Breast epithelium (tissue), 4 donors: Measurements from ENCODE around the gene INSM1. TPM values are rescaled to one million over a fixed set of nuclear protein-coding genes. Genes with fewer than 3 reads are reported as not detected.

Experiments used
- DNase-seq, 2 donors: peaks; one replicate each; pipeline ENCODE4 v3.0.0-alpha.2; 2019; ENCODE audit warnings: low spot score in 2 of 2
- H3K27ac ChIP-seq, 2 donors: fragments of 200-600 bp; sonication (generic) in 1 of 2; one replicate each; pipeline ENCODE4 v1.5.1; 2016 to 2019; ENCODE audit warnings: mild to moderate bottlenecking in 1 of 2
- H3K27me3 ChIP-seq, 2 donors: fragments of 200-600 bp; sonication (generic) in 1 of 2; one replicate each; pipeline versions ENCODE4 v1.5.1 to v1.6.0; 2017 to 2019; ENCODE audit warnings: control low read depth in 1 of 2, mild to moderate bottlenecking in 1 of 2
- H3K36me3 ChIP-seq: fragments of 200-600 bp; one replicate; pipeline ENCODE4 v1.5.1; 2019
- H3K4me1 ChIP-seq, 2 donors: fragments of 200-600 bp; sonication (generic); one replicate each; pipeline ENCODE4 v1.5.1; 2016 to 2019; ENCODE audit warnings: control low read depth in 1 of 2
- H3K4me3 ChIP-seq, 3 donors: fragments of 200-600 bp; sonication (generic); 1 replicate in 2 of 3; 2 replicates in 1 of 3; pipeline ENCODE4 v1.5.1; 2016 to 2019; ENCODE audit warnings: mild to moderate bottlenecking in 3 of 3, moderate library complexity in 2 of 3
- H3K9me3 ChIP-seq, 2 donors: fragments of 200-600 bp; sonication (generic) in 1 of 2; one replicate each; pipeline ENCODE4 v1.5.1; 2016 to 2019; ENCODE audit warnings: control low read depth in 1 of 2
- CTCF ChIP-seq, 3 donors: fragments of 450-650 bp; IDR thresholded peaks; one replicate each; pipeline ENCODE4 v1.5.1; 2016 to 2017; ENCODE audit warnings: antibody characterized with exemption in 3 of 3, mild to moderate bottlenecking in 3 of 3, moderate library complexity in 3 of 3
- POLR2A ChIP-seq: fragments of 450-650 bp; IDR thresholded peaks from one replicate; pipeline ENCODE4 v1.6.1; 2016; ENCODE audit warnings: antibody characterized with exemption, mild to moderate bottlenecking, moderate library complexity
- POLR2AphosphoS5 ChIP-seq, 3 donors: sonication (generic); formaldehyde crosslinking; IDR thresholded peaks; one replicate each; pipeline ENCODE4 v1.6.1; 2017; ENCODE audit warnings: antibody characterized with exemption in 3 of 3
- intact Hi-C: fragments of 100-400 bp; cut with DNase I; formaldehyde crosslinking; loops from one replicate; pipeline ENCODE4 v1.15.1; 2023; ENCODE audit warnings: low total_unique reads
- total RNA-seq, 3 donors: library from RNA; depleted of rRNA; stranded (reverse); fragments of >200 nt; gene quantifications; one replicate each; pipeline ENCODE4 v1.1.0, GENCODE V29; 2016

The INSM1 gene
- total RNA-seq, 3 donors from 2014 or later, result 0.48 TPM; not detected in 2

GRCh38 chr20:20322912-20323311 is 45.0 kb upstream of the INSM1 start:
- no peaks in the 10 kb centered on the region for H3K36me3 ChIP-seq
- no peaks in the 10 kb centered on the region for H3K27me3 ChIP-seq
- no peak overlapping the region for H3K27ac ChIP-seq
- H3K4me1 ChIP-seq, result no peaks in the 10 kb centered on the region
- no peak overlapping the region for H3K4me3 ChIP-seq
- no peaks in the 10 kb centered on the region for H3K9me3 ChIP-seq
- DNase-seq, result no peak
- no peak for TF ChIP-seq POLR2AphosphoS5 (IDR thresholded peaks at IDR 0.05)
- TF ChIP-seq POLR2A, result no peak
- no peak for TF ChIP-seq CTCF (IDR thresholded peaks at IDR 0.05)
- intact Hi-C loops, result loop anchor here (5.0 kb wide), 1 partner anchor 131 kb away; no protein-coding TSS in a partner anchor

GRCh38 chr20:20327746-20328145 is 40.2 kb upstream of the INSM1 start:
- TF ChIP-seq POLR2A (no peak), POLR2AphosphoS5 (IDR thresholded peaks at IDR 0.05) (no peak), CTCF (IDR thresholded peaks at IDR 0.05) (no peak)

GRCh38 chr20:20329564-20329963 is 38.3 kb upstream of the INSM1 start:
- Histone ChIP-seq H3K9me3 (no peaks in the 10 kb centered on the region), H3K4me3 (no peak overlapping the region), H3K27me3 (no peaks in the 10 kb centered on the region), H3K27ac (no peak overlapping the region), H3K36me3 (no peaks in the 10 kb centered on the region), H3K4me1 (no peaks in the 10 kb centered on the region)
- TF ChIP-seq POLR2A (no peak), POLR2AphosphoS5 (IDR thresholded peaks at IDR 0.05) (no peak), CTCF (IDR thresholded peaks at IDR 0.05) (no peak)
- no peak for DNase-seq
- intact Hi-C loops, result no loop called here

More at GRCh38 chr20:20327746-20328145, 40.2 kb upstream of the INSM1 start:
- no peaks in the 10 kb centered on the region for H3K4me1 ChIP-seq
- intact Hi-C loops, result no loop called here
- H3K4me3 ChIP-seq, result no peak overlapping the region
- H3K27ac ChIP-seq, result no peak overlapping the region
- H3K27me3 ChIP-seq, result no peaks in the 10 kb centered on the region
- DNase-seq, result no peak
- H3K9me3 ChIP-seq, result no peaks in the 10 kb centered on the region
- H3K36me3 ChIP-seq, result no peaks in the 10 kb centered on the region

GRCh38 chr20:20331156-20331555 is 36.7 kb upstream of the INSM1 start:
- H3K27me3 ChIP-seq, result no peaks in the 10 kb centered on the region
- TF ChIP-seq CTCF (IDR thresholded peaks at IDR 0.05), result no peak
- no peak for TF ChIP-seq POLR2A
- no peak for TF ChIP-seq POLR2AphosphoS5 (IDR thresholded peaks at IDR 0.05)

GRCh38 chr20:20331817-20332216 is 36.1 kb upstream of the INSM1 start:
- Histone ChIP-seq H3K27me3 (no peaks in the 10 kb centered on the region), H3K27ac (no peak overlapping the region), H3K4me1 (no peaks in the 10 kb centered on the region), H3K9me3 (no peaks in the 10 kb centered on the region), H3K36me3 (no peaks in the 10 kb centered on the region), H3K4me3 (no peak overlapping the region)
- intact Hi-C loops, result no loop called here
- no peak for DNase-seq
- TF ChIP-seq POLR2A (no peak), CTCF (IDR thresholded peaks at IDR 0.05) (no peak), POLR2AphosphoS5 (IDR thresholded peaks at IDR 0.05) (no peak)

More at GRCh38 chr20:20331156-20331555, 36.7 kb upstream of the INSM1 start:
- H3K27ac ChIP-seq, result no peak overlapping the region
- no peaks in the 10 kb centered on the region for H3K9me3 ChIP-seq
- no peak for DNase-seq
- no peak overlapping the region for H3K4me3 ChIP-seq
- no peaks in the 10 kb centered on the region for H3K4me1 ChIP-seq
- no peaks in the 10 kb centered on the region for H3K36me3 ChIP-seq
- intact Hi-C loops, result no loop called here
